Neural progenitor cell (in vitro differentiated cells): ENCODE measurements around the gene ZNF346.

Experiments used
- EZH2phosphoT487 ChIP-seq: fragments of 200-600 bp; sonication (generic); IDR thresholded peaks from 2 replicates; pipeline ENCODE4 v1.6.1; 2017; ENCODE audit warnings: antibody characterized with exemption
- TF ChIP-seq, protein P1 (sequence below): fragments of 200-600 bp; sonication (generic); IDR thresholded peaks from 2 replicates; pipeline ENCODE4 v1.5.1; 2017; ENCODE audit warnings: antibody characterized with exemption, mild to moderate bottlenecking

DNA sequence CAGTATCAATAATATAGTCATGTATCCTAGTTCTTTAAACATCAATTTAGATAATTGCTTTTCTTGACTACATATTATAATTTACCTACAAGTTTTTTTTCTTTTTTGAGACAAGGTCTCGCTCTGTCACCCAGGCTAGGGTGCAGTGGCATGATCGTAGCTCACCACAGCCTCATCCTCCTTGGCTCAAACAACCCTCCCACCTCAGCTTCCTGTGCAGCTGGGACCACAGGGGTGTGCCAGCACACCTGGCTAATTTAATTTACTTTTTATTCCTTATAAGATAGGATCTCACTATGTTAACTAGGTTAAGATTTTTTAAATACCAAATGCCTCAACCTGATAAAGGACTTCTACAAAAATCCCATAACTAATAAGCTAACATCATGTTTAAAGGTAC lies 37.0 kb upstream of the ZNF346 start:
- TF ChIP-seq, protein P1, sequence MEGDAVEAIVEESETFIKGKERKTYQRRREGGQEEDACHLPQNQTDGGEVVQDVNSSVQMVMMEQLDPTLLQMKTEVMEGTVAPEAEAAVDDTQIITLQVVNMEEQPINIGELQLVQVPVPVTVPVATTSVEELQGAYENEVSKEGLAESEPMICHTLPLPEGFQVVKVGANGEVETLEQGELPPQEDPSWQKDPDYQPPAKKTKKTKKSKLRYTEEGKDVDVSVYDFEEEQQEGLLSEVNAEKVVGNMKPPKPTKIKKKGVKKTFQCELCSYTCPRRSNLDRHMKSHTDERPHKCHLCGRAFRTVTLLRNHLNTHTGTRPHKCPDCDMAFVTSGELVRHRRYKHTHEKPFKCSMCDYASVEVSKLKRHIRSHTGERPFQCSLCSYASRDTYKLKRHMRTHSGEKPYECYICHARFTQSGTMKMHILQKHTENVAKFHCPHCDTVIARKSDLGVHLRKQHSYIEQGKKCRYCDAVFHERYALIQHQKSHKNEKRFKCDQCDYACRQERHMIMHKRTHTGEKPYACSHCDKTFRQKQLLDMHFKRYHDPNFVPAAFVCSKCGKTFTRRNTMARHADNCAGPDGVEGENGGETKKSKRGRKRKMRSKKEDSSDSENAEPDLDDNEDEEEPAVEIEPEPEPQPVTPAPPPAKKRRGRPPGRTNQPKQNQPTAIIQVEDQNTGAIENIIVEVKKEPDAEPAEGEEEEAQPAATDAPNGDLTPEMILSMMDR, result no peak
- TF ChIP-seq EZH2phosphoT487, result no peak
